Measurements from ENCODE around the gene NCKAP5.

GRCh38 chr2:132974467-132975095, 593.7 kb downstream of the NCKAP5 start:
- TF ChIP-seq, protein P1, sequence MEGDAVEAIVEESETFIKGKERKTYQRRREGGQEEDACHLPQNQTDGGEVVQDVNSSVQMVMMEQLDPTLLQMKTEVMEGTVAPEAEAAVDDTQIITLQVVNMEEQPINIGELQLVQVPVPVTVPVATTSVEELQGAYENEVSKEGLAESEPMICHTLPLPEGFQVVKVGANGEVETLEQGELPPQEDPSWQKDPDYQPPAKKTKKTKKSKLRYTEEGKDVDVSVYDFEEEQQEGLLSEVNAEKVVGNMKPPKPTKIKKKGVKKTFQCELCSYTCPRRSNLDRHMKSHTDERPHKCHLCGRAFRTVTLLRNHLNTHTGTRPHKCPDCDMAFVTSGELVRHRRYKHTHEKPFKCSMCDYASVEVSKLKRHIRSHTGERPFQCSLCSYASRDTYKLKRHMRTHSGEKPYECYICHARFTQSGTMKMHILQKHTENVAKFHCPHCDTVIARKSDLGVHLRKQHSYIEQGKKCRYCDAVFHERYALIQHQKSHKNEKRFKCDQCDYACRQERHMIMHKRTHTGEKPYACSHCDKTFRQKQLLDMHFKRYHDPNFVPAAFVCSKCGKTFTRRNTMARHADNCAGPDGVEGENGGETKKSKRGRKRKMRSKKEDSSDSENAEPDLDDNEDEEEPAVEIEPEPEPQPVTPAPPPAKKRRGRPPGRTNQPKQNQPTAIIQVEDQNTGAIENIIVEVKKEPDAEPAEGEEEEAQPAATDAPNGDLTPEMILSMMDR (IDR thresholded peaks at IDR 0.05) = no peak
- no peak for TF ChIP-seq POLR2A (IDR thresholded peaks at IDR 0.05)

Measured in prostate gland (tissue), 2 donors.